Right forelimb (tissue), 1 donor: Measurements from ENCODE around the gene OBSL1.

Experiments
- DNase-seq: peaks from one replicate; pipeline ENCODE4 v3.0.0-alpha.2; 2018

Gene OBSL1

DNA sequence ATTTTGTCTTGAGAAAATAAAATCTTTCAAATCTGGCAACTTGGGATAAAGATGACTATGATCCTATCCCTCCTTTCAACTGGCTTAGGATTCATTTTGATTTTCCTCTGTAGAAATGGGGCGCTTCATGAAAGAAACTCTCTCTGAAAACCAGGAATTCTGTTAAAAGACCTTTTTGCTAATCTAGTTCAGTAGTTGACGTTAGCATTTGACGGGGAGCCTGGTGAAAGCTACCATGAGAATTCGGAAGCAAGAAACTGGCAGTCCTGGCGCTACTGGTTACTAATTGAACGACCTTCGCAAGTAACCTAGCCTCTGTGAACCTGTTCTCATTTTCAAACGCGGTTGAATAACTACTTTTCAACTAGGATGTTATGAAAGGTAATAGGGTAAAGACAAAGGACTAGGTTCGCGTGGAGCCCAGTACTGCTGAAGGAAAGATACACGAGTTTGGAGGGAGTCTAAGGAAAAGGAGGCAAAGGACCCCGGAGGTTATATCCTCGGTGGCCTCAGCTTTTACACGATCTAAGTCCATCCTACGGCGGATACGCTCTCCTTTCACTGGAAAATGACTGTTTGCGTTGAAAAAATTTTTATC lies 25.7 kb upstream of the OBSL1 start:
- no peak for DNase-seq

DNA sequence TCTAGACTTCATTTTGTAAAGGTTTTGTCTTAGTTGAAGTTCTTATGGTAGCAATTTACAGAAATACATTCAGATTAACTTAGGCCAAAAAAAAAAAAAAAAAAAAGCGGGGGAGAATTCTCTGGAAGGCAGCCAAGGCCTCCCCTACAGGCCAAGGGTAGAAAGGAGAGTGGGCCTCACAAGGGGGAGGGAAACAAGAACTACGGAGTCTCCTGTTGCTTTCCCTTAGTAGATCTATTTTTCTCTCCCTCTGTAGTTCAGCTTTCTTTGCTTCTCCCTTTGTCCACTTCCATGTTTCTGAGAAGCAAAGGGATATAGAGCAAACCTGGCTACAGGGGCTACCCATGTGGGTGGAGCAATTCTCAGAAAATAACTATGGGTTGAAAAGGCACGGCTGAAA lies 23.9 kb upstream of the OBSL1 start:
- DNase-seq = peak; percentile 80

- no peak for DNase-seq
These were observed 21.8 kb upstream of the OBSL1 start for GRCh38 chr2:219593154-219593553.

GRCh38 chr2:219592736-219593135 lies 21.4 kb upstream of the OBSL1 start:
- no peak for DNase-seq

DNA sequence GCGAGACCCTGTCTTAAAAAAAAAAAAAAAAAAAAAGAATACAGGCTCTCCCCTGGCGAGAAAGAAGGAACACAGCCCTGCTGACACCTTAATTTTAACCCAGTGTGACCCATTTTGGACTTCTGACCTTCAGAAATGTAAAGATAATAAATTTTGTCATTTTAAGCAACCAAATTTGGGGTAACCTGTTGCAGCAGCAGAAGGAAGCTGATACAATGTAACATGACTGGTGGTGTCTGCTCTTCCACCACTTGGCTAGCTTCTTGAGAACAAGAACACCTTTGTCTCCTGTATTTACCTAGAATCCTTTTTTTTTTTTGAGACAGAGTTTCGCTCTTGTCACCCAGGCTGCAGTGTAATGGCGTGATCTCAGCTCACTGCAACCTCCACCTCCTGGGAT lies 19.8 kb upstream of the OBSL1 start:
- DNase-seq = no peak

GRCh38 chr2:219581346-219581745 lies 10.0 kb upstream of the OBSL1 start:
- no peak for DNase-seq

DNA sequence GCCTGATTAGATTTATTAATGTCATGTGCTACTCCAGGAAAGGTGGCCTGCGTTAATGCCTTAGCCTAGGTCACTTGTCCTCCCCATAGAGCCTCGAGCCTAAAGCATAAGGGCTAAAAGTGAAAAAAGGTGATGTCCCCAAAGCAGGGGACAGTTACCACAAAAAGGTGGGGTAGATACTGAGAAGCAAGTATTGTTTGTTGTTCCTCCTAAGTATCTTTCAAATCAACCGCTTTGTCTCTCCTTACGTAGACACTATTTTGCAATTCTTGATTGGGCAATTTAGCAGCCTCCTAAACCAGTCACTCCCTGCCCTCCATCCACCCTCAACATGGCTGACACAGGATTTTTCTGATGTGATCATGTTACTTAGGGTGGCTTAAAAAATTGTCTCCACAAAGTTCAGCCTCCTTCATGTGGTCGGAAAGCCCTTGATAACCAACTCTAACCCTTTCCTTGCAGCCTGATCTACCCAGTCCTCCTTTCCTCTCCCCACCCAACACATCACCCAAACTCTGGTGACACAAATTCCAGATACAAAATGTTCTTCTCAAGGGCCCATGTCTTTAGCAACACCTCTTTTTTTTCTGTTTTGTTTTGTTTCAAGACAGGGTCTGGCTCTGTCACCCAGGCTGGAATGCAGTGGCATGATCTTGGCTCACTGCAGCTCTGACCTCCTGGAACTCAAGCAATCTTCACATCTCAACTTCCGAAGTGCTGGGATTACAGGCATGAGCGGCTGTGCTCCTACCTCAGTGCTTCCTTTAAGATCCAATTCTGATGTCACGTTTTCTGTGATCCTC lies 7.7 kb upstream of the OBSL1 start:
- DNase-seq = no peak

GRCh38 chr2:219576505-219577388 lies 5.4 kb upstream of the OBSL1 start:
- peak; percentile 76 for DNase-seq

DNA sequence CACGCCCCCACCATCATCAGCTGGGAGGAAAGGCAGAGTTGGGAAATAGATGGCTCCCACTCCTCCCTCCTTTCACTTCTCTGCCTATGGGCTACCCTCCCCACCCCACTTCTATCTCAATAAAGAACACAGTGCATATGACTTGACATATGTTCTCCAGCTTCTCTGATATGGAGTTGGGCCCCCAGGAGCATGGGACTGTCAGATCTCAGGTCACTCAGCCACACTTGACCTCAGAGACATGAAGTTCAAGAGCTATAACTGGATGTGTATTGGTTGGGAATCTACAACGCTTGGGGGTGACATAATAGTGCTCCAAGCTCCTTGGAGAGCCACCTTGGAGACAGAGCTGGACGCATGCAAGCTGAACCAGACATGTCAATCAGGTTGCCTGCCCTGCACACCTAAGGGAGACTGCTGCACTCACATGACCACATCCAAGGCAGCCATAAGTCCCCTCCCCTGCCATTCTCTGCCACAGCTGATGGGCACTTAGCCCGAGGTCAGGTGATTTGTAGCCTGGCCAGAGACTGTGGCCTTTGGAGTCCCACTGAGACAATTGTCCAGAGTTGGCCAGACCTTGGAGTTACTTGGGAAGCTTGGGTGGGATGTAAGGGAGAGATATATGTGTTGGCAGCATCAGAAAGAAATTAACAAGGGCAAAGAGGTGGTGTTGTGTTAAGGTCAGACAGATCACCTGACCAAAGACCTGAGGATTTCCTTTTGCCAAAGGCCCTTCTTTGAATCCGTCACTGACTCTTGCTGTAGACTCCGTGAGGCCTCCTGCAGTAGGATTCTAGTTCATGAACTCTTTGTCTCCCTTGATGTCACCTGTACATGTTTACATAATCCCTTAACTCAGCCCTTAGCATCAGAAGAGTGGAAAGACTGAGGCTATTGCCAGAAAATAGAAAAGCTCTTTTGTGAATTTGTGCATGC lies 4.5 kb upstream of the OBSL1 start:
- DNase-seq = no peak

GRCh38 chr2:219574484-219575311 lies 3.4 kb upstream of the OBSL1 start:
- DNase-seq = no peak

GRCh38 chr2:219573166-219573565 lies 1.8 kb upstream of the OBSL1 start:
- DNase-seq = no peak

- no peak for DNase-seq
These were observed 1.1 kb upstream of the OBSL1 start, which contains the start of gene INHA for GRCh38 chr2:219572237-219573001. Gene INHA, plus strand, starts transcription at chr2:219572310. Its CDS starts 65 bp downstream, at chr2:219572375.

- peak; percentile 67 for DNase-seq
These were observed 422 bp downstream of the OBSL1 start for GRCh38 chr2:219570924-219571310.

- peak; percentile 66 for DNase-seq
These were observed 980 bp downstream of the OBSL1 start for GRCh38 chr2:219570194-219570923.

- DNase-seq = no peak
These were observed 1.7 kb downstream of the OBSL1 start for GRCh38 chr2:219569635-219570034.

GRCh38 chr2:219569041-219569440 lies 2.3 kb downstream of the OBSL1 start:
- DNase-seq = no peak

DNA sequence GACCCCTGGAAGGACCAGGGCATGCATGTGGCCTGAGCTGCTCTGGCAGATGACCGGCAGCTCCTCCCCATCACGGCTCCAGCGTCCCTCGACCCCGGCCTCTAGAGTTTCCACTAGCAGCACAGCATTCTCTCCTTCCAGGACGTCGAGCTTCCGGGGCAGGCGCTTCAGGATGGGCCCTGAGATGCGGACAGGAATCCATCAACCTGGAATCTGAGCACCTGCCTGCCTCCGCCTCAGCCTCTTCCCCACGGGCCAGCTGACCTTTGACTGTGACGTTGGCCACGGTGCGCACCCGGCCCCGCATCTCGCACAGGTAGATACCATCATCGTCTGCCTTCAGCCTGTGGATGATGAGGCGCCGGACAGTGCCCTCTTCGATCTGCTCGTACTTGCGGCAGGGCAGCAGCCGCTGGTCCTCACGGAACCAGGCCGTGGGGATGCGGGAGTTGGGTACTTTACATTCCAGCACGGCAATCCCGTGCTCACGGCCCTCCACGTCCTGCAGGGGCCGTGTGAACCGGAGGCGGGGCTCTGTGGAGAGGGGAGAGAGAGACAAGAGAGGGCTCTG lies 3.5 kb downstream of the OBSL1 start:
- DNase-seq = no peak

DNA sequence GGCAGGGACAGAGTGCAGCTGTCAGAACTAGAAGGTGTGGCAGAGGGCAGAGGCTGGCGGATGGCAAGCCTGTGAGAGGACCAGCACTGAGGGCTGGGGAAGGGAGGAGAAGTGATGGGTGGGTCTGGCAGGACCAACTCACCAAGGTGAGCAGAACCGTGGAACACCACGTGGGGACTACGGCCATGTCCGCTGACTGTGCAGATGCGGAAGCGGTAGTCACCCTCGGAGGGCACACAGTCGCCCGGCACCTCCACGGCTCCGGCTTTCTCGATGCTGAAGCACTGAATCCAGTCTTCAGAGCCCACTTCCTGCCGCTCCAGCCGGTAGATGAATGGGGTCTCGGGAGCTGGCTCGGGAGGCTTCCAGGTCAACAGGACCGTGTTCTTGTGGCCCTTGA lies 4.2 kb downstream of the OBSL1 start:
- no peak for DNase-seq

DNA sequence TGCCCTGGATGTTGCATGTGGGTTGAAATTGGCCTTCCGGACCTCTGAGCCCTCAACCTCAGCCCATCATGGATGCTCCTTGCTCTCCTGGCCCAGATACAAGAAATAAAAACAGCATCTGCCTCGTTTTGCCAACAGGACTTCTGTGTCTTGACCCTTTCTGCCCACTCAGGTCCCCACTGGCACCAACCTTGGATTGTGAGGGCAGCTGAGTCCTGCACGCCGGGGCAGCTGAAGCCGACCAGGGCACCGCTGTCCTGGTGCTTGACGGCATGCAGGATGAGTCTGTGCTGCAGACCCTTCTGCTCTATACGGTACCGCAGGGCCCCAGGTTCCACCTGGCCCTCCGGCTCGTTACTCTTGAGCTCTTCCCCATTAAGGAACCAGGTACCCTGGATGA lies 4.7 kb downstream of the OBSL1 start:
- no peak for DNase-seq
